ENCODE data around the gene MTUS2.

- TF ChIP-seq POLR2A (IDR thresholded peaks at IDR 0.05; ENCODE audit: low read depth, low read length) (no peak), POLR2AphosphoS5 (IDR thresholded peaks at IDR 0.05; ENCODE audit: low read depth, low read length) (no peak), POU2F2 (IDR thresholded peaks at IDR 0.05; ENCODE audit: low read depth, low read length) (no peak), TAF1 (IDR thresholded peaks at IDR 0.05; ENCODE audit: low read depth, low read length) (no peak), PAX5 (IDR thresholded peaks at IDR 0.05; ENCODE audit: insufficient read depth, low read length, severe bottlenecking) (no peak), SPI1 (IDR thresholded peaks at IDR 0.05; ENCODE audit: low read depth, low read length) (no peak)
Observed at GRCh38 chr13:29117663-29118062, 297.5 kb downstream of the MTUS2 start.
